ENCODE results near the gene VPS37C. TPM values are rescaled to one million over a fixed set of nuclear protein-coding genes. Genes with fewer than 3 reads are reported as not detected.

Gene VPS37C
- polyA plus RNA-seq, 2 of the 4 experiments (the other 2 are of a cell fraction) = 8.9 to 11.3 TPM

- ATAC-seq (no peak), DNase-seq (ENCODE audit: low read depth in 1 of 2, low spot score in 1 of 2) (no peak), FAIRE-seq (no peak)
- H3K9me3 ChIP-seq = no peaks in the 10 kb centered on the region
- H3K4me1 ChIP-seq = no peaks in the 10 kb centered on the region
- H3K27ac ChIP-seq = no peak overlapping the region
- H3K4me3 ChIP-seq = no peak overlapping the region
- ChIA-PET POLR2A (no interaction called here), CTCF (interaction anchor here (0.9 to 1.4 kb wide), 4 partner anchors 16 to 397 kb away, joined by 3 to 9 read pairs (median 3); no protein-coding TSS in a partner anchor)
- no peak overlapping the region for H3K4me2 ChIP-seq
- 64% methylated on average over 3 of the region's 3 CpGs for WGBS (ENCODE audit: missing lambda C conversion rate)
- no peak for TF ChIP-seq MYC (IDR thresholded peaks at IDR 0.05; ENCODE audit: borderline replicate concordance, low read length)
- TF ChIP-seq CTCF (IDR thresholded peaks at IDR 0.05) = no peak
- no peak for TF ChIP-seq POLR2AphosphoS2 (conservative IDR thresholded peaks at IDR 0.05; ENCODE audit: low read length)
- no peak for TF ChIP-seq BHLHE40 (IDR thresholded peaks at IDR 0.05; ENCODE audit: low read depth, low read length)
- no peak for TF ChIP-seq RNF2 (IDR thresholded peaks at IDR 0.05; ENCODE audit: borderline replicate concordance, low read depth)
- no peak for TF ChIP-seq GATA3 (IDR thresholded peaks at IDR 0.05; ENCODE audit: borderline replicate concordance)
- no peak for TF ChIP-seq EHMT2 (IDR thresholded peaks at IDR 0.05; ENCODE audit: low read depth)
- TF ChIP-seq ATOH8 (CRISPR knock-in tag; IDR thresholded peaks at IDR 0.05; ENCODE audit: low read depth) = no peak
- TF ChIP-seq FOXS1 (CRISPR knock-in tag; IDR thresholded peaks at IDR 0.05) = no peak
- TF ChIP-seq PBX3 (IDR thresholded peaks at IDR 0.05) = no peak
- no peak for TF ChIP-seq JUN (IDR thresholded peaks at IDR 0.05)
- TF ChIP-seq RCOR1 (IDR thresholded peaks at IDR 0.05; ENCODE audit: low read depth, low read length) = no peak
- TF ChIP-seq TFCP2L1 (CRISPR knock-in tag; IDR thresholded peaks at IDR 0.05) = no peak
- no peak for TF ChIP-seq CBX8 (IDR thresholded peaks at IDR 0.05)
- TF ChIP-seq MAZ (IDR thresholded peaks at IDR 0.05; ENCODE audit: borderline replicate concordance, low read depth, low read length) = no peak
- TF ChIP-seq ELK1 (IDR thresholded peaks at IDR 0.05; ENCODE audit: low read depth, low read length) = no peak
These were observed 10.7 kb upstream of the VPS37C start for GRCh38 chr11:61171907-61172306.

DNA sequence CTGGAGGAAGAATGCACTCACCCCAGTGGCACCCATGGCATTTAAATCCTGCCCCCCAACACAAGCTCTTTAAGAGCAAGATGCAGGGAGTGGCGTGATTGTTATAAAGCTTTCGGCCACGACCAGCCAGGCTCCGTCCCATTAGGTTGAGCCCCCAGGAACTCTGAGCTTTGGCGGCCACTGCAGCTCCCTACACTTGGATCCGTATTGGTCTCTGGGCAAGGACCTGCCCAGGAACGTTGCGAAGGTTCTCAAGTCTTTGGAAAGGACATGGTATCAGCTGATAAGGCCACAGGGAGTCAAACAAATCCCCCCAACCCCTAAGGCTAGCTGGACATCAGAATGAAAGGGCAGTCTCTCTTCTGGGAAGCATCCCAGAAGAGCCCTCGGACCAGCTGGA, 9.3 kb upstream of the VPS37C start:
- ChIA-PET CTCF (interaction anchor here (1.0 to 3.0 kb wide), 6 partner anchors 8 to 339 kb away, joined by 4 to 14 read pairs (median 6); no protein-coding TSS in a partner anchor), POLR2A (no interaction called here)
- 55% methylated on average over 8 of the region's 9 CpGs for WGBS (ENCODE audit: missing lambda C conversion rate)
- FAIRE-seq = no peak
- Histone ChIP-seq H3K4me3 (no peak overlapping the region), H3K9me3 (no peaks in the 10 kb centered on the region), H3K4me1 (no peaks in the 10 kb centered on the region), H3K4me2 (no peak overlapping the region), H3K27ac (no peak overlapping the region)
- ATAC-seq = no peak
- DNase-seq (ENCODE audit: low read depth in 1 of 2, low spot score in 1 of 2) = no peak
- TF ChIP-seq ZSCAN20 (CRISPR knock-in tag; IDR thresholded peaks at IDR 0.05) (no peak), EHMT2 (IDR thresholded peaks at IDR 0.05; ENCODE audit: low read depth) (no peak), FOXS1 (CRISPR knock-in tag; IDR thresholded peaks at IDR 0.05) (no peak), MAZ (IDR thresholded peaks at IDR 0.05; ENCODE audit: borderline replicate concordance, low read depth, low read length) (no peak), RCOR1 (IDR thresholded peaks at IDR 0.05; ENCODE audit: low read depth, low read length) (no peak), ESRRA (IDR thresholded peaks at IDR 0.05; ENCODE audit: borderline replicate concordance, low read length) (no peak)
- TF ChIP-seq, protein P1, sequence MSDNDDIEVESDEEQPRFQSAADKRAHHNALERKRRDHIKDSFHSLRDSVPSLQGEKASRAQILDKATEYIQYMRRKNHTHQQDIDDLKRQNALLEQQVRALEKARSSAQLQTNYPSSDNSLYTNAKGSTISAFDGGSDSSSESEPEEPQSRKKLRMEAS (IDR thresholded peaks at IDR 0.05) = no peak
